Endothelial cell of umbilical vein (primary cell): ENCODE results near the gene SMAD5.

Experiments
- CTCF ChIP-seq, 2 donors: IDR thresholded peaks; 1 replicate in 1 of 2; 2 replicates in 1 of 2; pipeline ENCODE4 v1.5.1; 2011; ENCODE audit warnings: low read length in 2 of 2, mild to moderate bottlenecking in 2 of 2, moderate library complexity in 2 of 2, control low read depth in 1 of 2, inconsistent platforms in 1 of 2, low read depth in 1 of 2; ENCODE audit not compliant: insufficient read depth in 1 of 2; ENCODE audit errors: extremely low read depth in 1 of 2
- FOS ChIP-seq: IDR thresholded peaks from 2 replicates; pipeline ENCODE4 v1.6.1; 2011; ENCODE audit warnings: mild to moderate bottlenecking, low read length, moderate library complexity, borderline replicate concordance; ENCODE audit not compliant: insufficient read depth
- JUN ChIP-seq: IDR thresholded peaks from 2 replicates; pipeline ENCODE4 v1.6.1; 2011; ENCODE audit warnings: borderline replicate concordance, low read depth; ENCODE audit not compliant: insufficient read length, insufficient read depth
- MYC ChIP-seq: IDR thresholded peaks from one replicate; pipeline ENCODE4 v1.6.1; 2011; ENCODE audit warnings: mild to moderate bottlenecking, low read depth, low read length

- TF ChIP-seq JUN (no peak), FOS (no peak), CTCF (IDR thresholded peaks at IDR 0.05; ENCODE audit: extremely low read depth in 1 of 2, insufficient read depth in 1 of 2, low read depth in 1 of 2, low read length in 2 of 2) (no peak), MYC (no peak)
Observed at GRCh38 chr5:136101884-136102283, 30.8 kb upstream of the SMAD5 start.
